Measurements from ENCODE around the gene CAB39. TPM values are rescaled to one million over a fixed set of nuclear protein-coding genes. Genes with fewer than 3 reads are reported as not detected.

The CAB39 gene
- total and polyA plus RNA-seq, 10 donors: 24.4 to 120 (median 80.2) TPM

- Histone ChIP-seq H3K4me1 (peaks cover 19 to 64% (median 57%) of the 10 kb centered on the region in 6 donors), H3K4me3 (no peak overlapping the region), H3K9me3 (no peaks in the 10 kb centered on the region), H3K27me3 (replicated peaks in 1 of 7) (no peaks in the 10 kb centered on the region), H3K36me3 (no peaks in the 10 kb centered on the region), H3K27ac (peak overlapping the region in 6 of 8 donors; percentile 45 to 82 (median 66))
- intact Hi-C loops (cut with DNase I; ENCODE audit: low total_unique reads): no loop called here
- no peak for DNase-seq
- no peak for TF ChIP-seq CTCF (IDR thresholded peaks at IDR 0.05 in 8 of 11, conservative IDR thresholded peaks at IDR 0.05 in 3 of 11)
- TF ChIP-seq POLR2AphosphoS5 (IDR thresholded peaks at IDR 0.05): no peak
- no peak for TF ChIP-seq POLR2A (IDR thresholded peaks at IDR 0.05)
- 33 to 56% (median 48%) methylated on average over 2 of the region's 2 CpGs for WGBS, 5 donors
Observed at GRCh38 chr2:230668939-230669303, 43.7 kb upstream of the CAB39 start.

GRCh38 chr2:230669386-230669950 is 43.2 kb upstream of the CAB39 start:
- intact Hi-C loops (cut with DNase I; ENCODE audit: low total_unique reads): no loop called here
- peak overlapping the region in 4 of 8 donors; percentile 61 to 82 (median 72) for H3K27ac ChIP-seq
- H3K4me3 ChIP-seq: no peak overlapping the region
- TF ChIP-seq POLR2A (IDR thresholded peaks at IDR 0.05) (no peak), POLR2AphosphoS5 (IDR thresholded peaks at IDR 0.05) (no peak), CTCF (IDR thresholded peaks at IDR 0.05 in 8 of 11, conservative IDR thresholded peaks at IDR 0.05 in 3 of 11) (no peak)
- H3K9me3 ChIP-seq: no peaks in the 10 kb centered on the region
- H3K36me3 ChIP-seq: no peaks in the 10 kb centered on the region
- 86 to 92% (median 87%) methylated on average over 8 of the region's 8 CpGs for WGBS, 5 donors
- H3K4me1 ChIP-seq: peaks cover 15 to 58% (median 51%) of the 10 kb centered on the region in 6 donors
- no peak for DNase-seq
- H3K27me3 ChIP-seq (replicated peaks in 1 of 7): no peaks in the 10 kb centered on the region

GRCh38 chr2:230671117-230671516 is 41.5 kb upstream of the CAB39 start:
- H3K9me3 ChIP-seq: no peaks in the 10 kb centered on the region
- no peaks in the 10 kb centered on the region for H3K36me3 ChIP-seq
- peaks cover 0 to 3% (median 0%) of the 10 kb centered on the region in 7 donors for H3K27me3 ChIP-seq (replicated peaks in 1 of 7)
- H3K4me1 ChIP-seq: peaks cover 15 to 42% (median 36%) of the 10 kb centered on the region in 6 donors
- WGBS, 5 donors: 40 to 61% (median 52%) methylated on average over 4 of the region's 4 CpGs
- H3K27ac ChIP-seq: no peak overlapping the region
- no peak for TF ChIP-seq POLR2AphosphoS5 (IDR thresholded peaks at IDR 0.05)
- intact Hi-C loops (cut with DNase I; ENCODE audit: low total_unique reads): no loop called here
- H3K4me3 ChIP-seq: no peak overlapping the region
- no peak for DNase-seq

- no peak for DNase-seq
- WGBS, 5 donors: 89 to 94% (median 91%) methylated on average over 12 of the region's 12 CpGs
Observed at GRCh38 chr2:230672836-230673235, 39.8 kb upstream of the CAB39 start.

More at GRCh38 chr2:230672836-230673235, 39.8 kb upstream of the CAB39 start:
- no peak overlapping the region for H3K4me3 ChIP-seq
- TF ChIP-seq CTCF (IDR thresholded peaks at IDR 0.05 in 8 of 11, conservative IDR thresholded peaks at IDR 0.05 in 3 of 11) (no peak), POLR2A (IDR thresholded peaks at IDR 0.05) (no peak), POLR2AphosphoS5 (IDR thresholded peaks at IDR 0.05) (no peak)
- intact Hi-C loops (cut with DNase I; ENCODE audit: low total_unique reads): no loop called here
- peaks cover 8 to 29% (median 20%) of the 10 kb centered on the region in 6 donors for H3K4me1 ChIP-seq
- peaks cover 0 to 3% (median 0%) of the 10 kb centered on the region in 7 donors for H3K27me3 ChIP-seq (replicated peaks in 1 of 7)
- peaks cover 0 to 7% (median 3%) of the 10 kb centered on the region in 8 donors for H3K9me3 ChIP-seq
- H3K36me3 ChIP-seq: no peaks in the 10 kb centered on the region
- H3K27ac ChIP-seq: no peak overlapping the region

Data from spleen (tissue), 11 donors.